Upper lobe of left lung (tissue), 4 donors: Measurements from ENCODE around the gene CSTF2.

Experiments
- CTCF ChIP-seq, 6 experiments: fragments of 450-650 bp in 4 of 6; fragments of 200-600 bp in 2 of 6; sonication (generic) in 2 of 6; IDR thresholded peaks; one replicate each; pipeline ENCODE4 v1.5.1; 2016 to 2019; ENCODE audit warnings: antibody characterized with exemption in 6 of 6
- EP300 ChIP-seq, 4 donors: sonication (generic); formaldehyde crosslinking; IDR thresholded peaks; one replicate each; pipeline ENCODE4 v1.5.1; 2017; ENCODE audit warnings: antibody characterized with exemption in 4 of 4, control low read depth in 2 of 4
- POLR2A ChIP-seq, 4 donors: fragments of 450-650 bp; IDR thresholded peaks; one replicate each; pipeline ENCODE4 v1.5.1; 2016 to 2017; ENCODE audit warnings: antibody characterized with exemption in 4 of 4, mild to moderate bottlenecking in 2 of 4
- POLR2AphosphoS5 ChIP-seq, 2 donors: sonication (generic); formaldehyde crosslinking; IDR thresholded peaks; one replicate each; pipeline ENCODE4 v1.5.1; 2017; ENCODE audit warnings: antibody characterized with exemption in 2 of 2

GRCh38 chrX:100864657-100865391 lies 44.6 kb downstream of the CSTF2 start:
- TF ChIP-seq CTCF (IDR thresholded peaks at IDR 0.05) (no peak), POLR2A (IDR thresholded peaks at IDR 0.05) (no peak), EP300 (IDR thresholded peaks at IDR 0.05) (no peak), POLR2AphosphoS5 (IDR thresholded peaks at IDR 0.05) (no peak)
